Measurements from ENCODE around the gene UBE2C. TPM values are rescaled to one million over a fixed set of nuclear protein-coding genes. Genes with fewer than 3 reads are reported as not detected.

Gene UBE2C
- 249 to 251 TPM (median 249 TPM) in 3 replicates for total RNA-seq (2021)
- percentile 95 among the genes with signal in this experiment for Bru-seq, nascent RNA
- long read RNA-seq, experiment 1, transcript UBE2C-203 (5 exons, 665 nt): minor isoform, 8 of 312 reads
- long read RNA-seq, experiment 1, transcript UBE2C-204 (6 exons, 850 nt): major isoform, 285 of 312 reads
- long read RNA-seq, experiment 1, partial matches to known transcripts: 8 of 312 reads
- long read RNA-seq, experiment 1, other reads (novel, unspliced or antisense): 5 of 312 reads
- long read RNA-seq, experiment 2, transcript UBE2C-204 (6 exons, 850 nt): major isoform, 257 of 323 reads
- long read RNA-seq, experiment 2, transcript UBE2C-203 (5 exons, 665 nt): minor isoform, 5 of 323 reads
- long read RNA-seq, experiment 2, partial matches to known transcripts: 20 of 323 reads
- long read RNA-seq, experiment 2, other reads (novel, unspliced or antisense): 36 of 323 reads
- long read RNA-seq, experiment 3, transcript UBE2C-204 (6 exons, 850 nt): major isoform, 64 of 72 reads
- long read RNA-seq, experiment 3, partial matches to known transcripts: 4 of 72 reads
- long read RNA-seq, experiment 3, other reads (novel, unspliced or antisense): 1 of 72 reads

DNA sequence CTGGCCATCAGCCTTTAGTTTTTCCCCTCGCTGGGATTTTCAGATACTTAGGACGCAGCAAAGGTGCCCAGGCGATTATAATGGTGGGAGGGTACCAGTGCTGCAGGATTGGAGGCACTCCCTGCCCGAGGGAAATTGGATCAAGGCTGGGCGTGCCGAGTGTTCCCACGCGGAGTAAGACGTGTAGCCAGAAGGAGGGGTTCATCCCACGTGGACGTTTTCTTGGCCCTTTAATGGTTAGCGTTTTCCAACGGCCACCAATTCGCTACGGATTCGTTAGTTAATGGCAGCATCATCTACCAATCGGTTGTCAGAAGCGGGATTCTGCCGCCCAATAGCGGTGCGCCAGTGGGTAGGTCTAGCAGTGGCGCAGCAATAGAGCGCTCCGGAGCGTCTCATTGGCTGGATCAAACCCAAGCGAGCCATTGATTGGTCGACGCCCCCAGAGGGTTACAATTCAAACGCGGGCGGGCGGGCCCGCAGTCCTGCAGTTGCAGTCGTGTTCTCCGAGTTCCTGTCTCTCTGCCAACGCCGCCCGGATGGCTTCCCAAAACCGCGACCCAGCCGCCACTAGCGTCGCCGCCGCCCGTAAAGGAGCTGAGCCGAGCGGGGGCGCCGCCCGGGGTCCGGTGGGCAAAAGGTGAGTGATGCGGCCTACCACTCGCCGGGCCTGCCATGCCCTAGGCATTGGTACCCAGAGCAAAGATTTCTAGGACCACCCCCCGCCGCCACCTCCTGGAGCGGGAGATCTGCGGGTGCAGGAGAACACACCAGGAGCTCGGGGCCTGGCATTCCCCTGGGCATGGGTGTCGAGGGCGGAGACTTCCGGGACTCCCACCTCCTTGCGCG, at the start of gene UBE2C:
Gene UBE2C, plus strand, starts transcription at position 488 of the 849 bp plus-strand sequence. Its CDS starts 52 bp downstream, at position 540.
- CTCF ChIA-PET: interaction anchor here (0.6 to 2.6 kb wide), 7 partner anchors 12 to 158 kb away, joined by 3 to 13 read pairs (median 4); partner anchors contain the start of genes CTSA, DNTTIP1, NEURL2 and WFDC3
- POLR2A ChIA-PET: interaction anchor here (0.8 to 1.4 kb wide), 3 partner anchors 13 to 122 kb away, joined by 3 read pairs; partner anchors contain the start of genes PCIF1 and PLTP
- peak within 1 kb of the TSS; percentile 85 for H3K27ac Mint-ChIP-seq
- H3K27me3 Mint-ChIP-seq (ENCODE audit: low read depth): no peaks in the 10 kb centered on the region
- ATAC-seq: peak; percentile 98
- H3K4me3 Mint-ChIP-seq: peak within 1 kb of the TSS; percentile 99
- peaks cover 24% of the 10 kb centered on the region for H3K4me1 Mint-ChIP-seq
- peaks cover 60% of the 10 kb centered on the region for H3K36me3 Mint-ChIP-seq
- DNase-seq (ENCODE audit: low spot score): peak; percentile 97
- H3K9me3 Mint-ChIP-seq: no peaks in the 10 kb centered on the region
- TF ChIP-seq ZNF416 (CRISPR knock-in tag; IDR thresholded peaks at IDR 0.05): no peak
- no peak; the same call in 1 of the 2 replicates for TF ChIP-seq ZBTB21 (CRISPR knock-in tag; IDR thresholded peaks at IDR 0.05; ENCODE audit: borderline replicate concordance)
- TF ChIP-seq, protein P1, sequence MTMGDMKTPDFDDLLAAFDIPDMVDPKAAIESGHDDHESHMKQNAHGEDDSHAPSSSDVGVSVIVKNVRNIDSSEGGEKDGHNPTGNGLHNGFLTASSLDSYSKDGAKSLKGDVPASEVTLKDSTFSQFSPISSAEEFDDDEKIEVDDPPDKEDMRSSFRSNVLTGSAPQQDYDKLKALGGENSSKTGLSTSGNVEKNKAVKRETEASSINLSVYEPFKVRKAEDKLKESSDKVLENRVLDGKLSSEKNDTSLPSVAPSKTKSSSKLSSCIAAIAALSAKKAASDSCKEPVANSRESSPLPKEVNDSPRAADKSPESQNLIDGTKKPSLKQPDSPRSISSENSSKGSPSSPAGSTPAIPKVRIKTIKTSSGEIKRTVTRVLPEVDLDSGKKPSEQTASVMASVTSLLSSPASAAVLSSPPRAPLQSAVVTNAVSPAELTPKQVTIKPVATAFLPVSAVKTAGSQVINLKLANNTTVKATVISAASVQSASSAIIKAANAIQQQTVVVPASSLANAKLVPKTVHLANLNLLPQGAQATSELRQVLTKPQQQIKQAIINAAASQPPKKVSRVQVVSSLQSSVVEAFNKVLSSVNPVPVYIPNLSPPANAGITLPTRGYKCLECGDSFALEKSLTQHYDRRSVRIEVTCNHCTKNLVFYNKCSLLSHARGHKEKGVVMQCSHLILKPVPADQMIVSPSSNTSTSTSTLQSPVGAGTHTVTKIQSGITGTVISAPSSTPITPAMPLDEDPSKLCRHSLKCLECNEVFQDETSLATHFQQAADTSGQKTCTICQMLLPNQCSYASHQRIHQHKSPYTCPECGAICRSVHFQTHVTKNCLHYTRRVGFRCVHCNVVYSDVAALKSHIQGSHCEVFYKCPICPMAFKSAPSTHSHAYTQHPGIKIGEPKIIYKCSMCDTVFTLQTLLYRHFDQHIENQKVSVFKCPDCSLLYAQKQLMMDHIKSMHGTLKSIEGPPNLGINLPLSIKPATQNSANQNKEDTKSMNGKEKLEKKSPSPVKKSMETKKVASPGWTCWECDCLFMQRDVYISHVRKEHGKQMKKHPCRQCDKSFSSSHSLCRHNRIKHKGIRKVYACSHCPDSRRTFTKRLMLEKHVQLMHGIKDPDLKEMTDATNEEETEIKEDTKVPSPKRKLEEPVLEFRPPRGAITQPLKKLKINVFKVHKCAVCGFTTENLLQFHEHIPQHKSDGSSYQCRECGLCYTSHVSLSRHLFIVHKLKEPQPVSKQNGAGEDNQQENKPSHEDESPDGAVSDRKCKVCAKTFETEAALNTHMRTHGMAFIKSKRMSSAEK (CRISPR knock-in tag; IDR thresholded peaks at IDR 0.05; ENCODE audit: borderline replicate concordance): no peak
- TF ChIP-seq ZNF671 (CRISPR knock-in tag; IDR thresholded peaks at IDR 0.05): no peak
- peak; percentile 58 for TF ChIP-seq GABPB1 (CRISPR knock-in tag; IDR thresholded peaks at IDR 0.05)
- TF ChIP-seq ZNF317 (CRISPR knock-in tag; IDR thresholded peaks at IDR 0.05; ENCODE audit: borderline replicate concordance, low read depth): 0 out of 2 replicates have a peak, but pooled peaks have one; percentile 28
- TF ChIP-seq, protein P2, sequence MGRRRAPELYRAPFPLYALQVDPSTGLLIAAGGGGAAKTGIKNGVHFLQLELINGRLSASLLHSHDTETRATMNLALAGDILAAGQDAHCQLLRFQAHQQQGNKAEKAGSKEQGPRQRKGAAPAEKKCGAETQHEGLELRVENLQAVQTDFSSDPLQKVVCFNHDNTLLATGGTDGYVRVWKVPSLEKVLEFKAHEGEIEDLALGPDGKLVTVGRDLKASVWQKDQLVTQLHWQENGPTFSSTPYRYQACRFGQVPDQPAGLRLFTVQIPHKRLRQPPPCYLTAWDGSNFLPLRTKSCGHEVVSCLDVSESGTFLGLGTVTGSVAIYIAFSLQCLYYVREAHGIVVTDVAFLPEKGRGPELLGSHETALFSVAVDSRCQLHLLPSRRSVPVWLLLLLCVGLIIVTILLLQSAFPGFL (CRISPR knock-in tag; IDR thresholded peaks at IDR 0.05; ENCODE audit: borderline replicate concordance): peak; percentile 86; the same call in 1 of the 2 replicates
- TF ChIP-seq, protein P3, sequence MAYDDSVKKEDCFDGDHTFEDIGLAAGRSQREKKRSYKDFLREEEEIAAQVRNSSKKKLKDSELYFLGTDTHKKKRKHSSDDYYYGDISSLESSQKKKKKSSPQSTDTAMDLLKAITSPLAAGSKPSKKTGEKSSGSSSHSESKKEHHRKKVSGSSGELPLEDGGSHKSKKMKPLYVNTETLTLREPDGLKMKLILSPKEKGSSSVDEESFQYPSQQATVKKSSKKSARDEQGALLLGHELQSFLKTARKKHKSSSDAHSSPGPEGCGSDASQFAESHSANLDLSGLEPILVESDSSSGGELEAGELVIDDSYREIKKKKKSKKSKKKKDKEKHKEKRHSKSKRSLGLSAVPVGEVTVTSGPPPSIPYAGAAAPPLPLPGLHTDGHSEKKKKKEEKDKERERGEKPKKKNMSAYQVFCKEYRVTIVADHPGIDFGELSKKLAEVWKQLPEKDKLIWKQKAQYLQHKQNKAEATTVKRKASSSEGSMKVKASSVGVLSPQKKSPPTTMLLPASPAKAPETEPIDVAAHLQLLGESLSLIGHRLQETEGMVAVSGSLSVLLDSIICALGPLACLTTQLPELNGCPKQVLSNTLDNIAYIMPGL (CRISPR knock-in tag; IDR thresholded peaks at IDR 0.05): peak; percentile 60; the same call in 1 of the 2 replicates
- TF ChIP-seq ESRRA (CRISPR knock-in tag; IDR thresholded peaks at IDR 0.05; ENCODE audit: borderline replicate concordance): 0 out of 2 replicates have a peak, but pooled peaks have one; percentile 64
- no peak for TF ChIP-seq GRHL2 (CRISPR knock-in tag; IDR thresholded peaks at IDR 0.05; ENCODE audit: insufficient replicate concordance, severe bottlenecking)
- TF ChIP-seq TEAD1 (CRISPR knock-in tag; IDR thresholded peaks at IDR 0.05): 0 out of 2 replicates have a peak, but pooled peaks have one; percentile 13
- peak; percentile 100 for TF ChIP-seq MYBL2 (CRISPR knock-in tag; IDR thresholded peaks at IDR 0.05)
- no peak for TF ChIP-seq ZNF396 (CRISPR knock-in tag; IDR thresholded peaks at IDR 0.05; ENCODE audit: borderline replicate concordance)
- TF ChIP-seq, protein P4, sequence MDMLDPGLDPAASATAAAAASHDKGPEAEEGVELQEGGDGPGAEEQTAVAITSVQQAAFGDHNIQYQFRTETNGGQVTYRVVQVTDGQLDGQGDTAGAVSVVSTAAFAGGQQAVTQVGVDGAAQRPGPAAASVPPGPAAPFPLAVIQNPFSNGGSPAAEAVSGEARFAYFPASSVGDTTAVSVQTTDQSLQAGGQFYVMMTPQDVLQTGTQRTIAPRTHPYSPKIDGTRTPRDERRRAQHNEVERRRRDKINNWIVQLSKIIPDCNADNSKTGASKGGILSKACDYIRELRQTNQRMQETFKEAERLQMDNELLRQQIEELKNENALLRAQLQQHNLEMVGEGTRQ (CRISPR knock-in tag; IDR thresholded peaks at IDR 0.05): peak; percentile 89
- TF ChIP-seq NFE2L1 (CRISPR knock-in tag; IDR thresholded peaks at IDR 0.05): 0 out of 2 replicates have a peak, but pooled peaks have one; percentile 20
- TF ChIP-seq, protein P5, sequence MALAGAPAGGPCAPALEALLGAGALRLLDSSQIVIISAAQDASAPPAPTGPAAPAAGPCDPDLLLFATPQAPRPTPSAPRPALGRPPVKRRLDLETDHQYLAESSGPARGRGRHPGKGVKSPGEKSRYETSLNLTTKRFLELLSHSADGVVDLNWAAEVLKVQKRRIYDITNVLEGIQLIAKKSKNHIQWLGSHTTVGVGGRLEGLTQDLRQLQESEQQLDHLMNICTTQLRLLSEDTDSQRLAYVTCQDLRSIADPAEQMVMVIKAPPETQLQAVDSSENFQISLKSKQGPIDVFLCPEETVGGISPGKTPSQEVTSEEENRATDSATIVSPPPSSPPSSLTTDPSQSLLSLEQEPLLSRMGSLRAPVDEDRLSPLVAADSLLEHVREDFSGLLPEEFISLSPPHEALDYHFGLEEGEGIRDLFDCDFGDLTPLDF (CRISPR knock-in tag; IDR thresholded peaks at IDR 0.05): peak; percentile 87
- TF ChIP-seq, protein P6, sequence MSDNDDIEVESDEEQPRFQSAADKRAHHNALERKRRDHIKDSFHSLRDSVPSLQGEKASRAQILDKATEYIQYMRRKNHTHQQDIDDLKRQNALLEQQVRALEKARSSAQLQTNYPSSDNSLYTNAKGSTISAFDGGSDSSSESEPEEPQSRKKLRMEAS (CRISPR knock-in tag; IDR thresholded peaks at IDR 0.05): peak; percentile 83
- TF ChIP-seq TP53 (CRISPR knock-in tag; IDR thresholded peaks at IDR 0.05): peak; percentile 25; the same call in 1 of the 2 replicates
- no peak for TF ChIP-seq GTF2I (CRISPR knock-in tag; conservative IDR thresholded peaks at IDR 0.05)
- TF ChIP-seq FOXK1 (CRISPR knock-in tag; IDR thresholded peaks at IDR 0.05): peak; percentile 41; the same call in 1 of the 2 replicates
- TF ChIP-seq, protein P7, sequence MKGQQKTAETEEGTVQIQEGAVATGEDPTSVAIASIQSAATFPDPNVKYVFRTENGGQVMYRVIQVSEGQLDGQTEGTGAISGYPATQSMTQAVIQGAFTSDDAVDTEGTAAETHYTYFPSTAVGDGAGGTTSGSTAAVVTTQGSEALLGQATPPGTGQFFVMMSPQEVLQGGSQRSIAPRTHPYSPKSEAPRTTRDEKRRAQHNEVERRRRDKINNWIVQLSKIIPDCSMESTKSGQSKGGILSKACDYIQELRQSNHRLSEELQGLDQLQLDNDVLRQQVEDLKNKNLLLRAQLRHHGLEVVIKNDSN (CRISPR knock-in tag; IDR thresholded peaks at IDR 0.05): peak; percentile 90
- TF ChIP-seq NR2C2 (CRISPR knock-in tag; IDR thresholded peaks at IDR 0.05): no peak
